ENCODE results near the gene OR6M1.

Gene OR6M1, protein sequence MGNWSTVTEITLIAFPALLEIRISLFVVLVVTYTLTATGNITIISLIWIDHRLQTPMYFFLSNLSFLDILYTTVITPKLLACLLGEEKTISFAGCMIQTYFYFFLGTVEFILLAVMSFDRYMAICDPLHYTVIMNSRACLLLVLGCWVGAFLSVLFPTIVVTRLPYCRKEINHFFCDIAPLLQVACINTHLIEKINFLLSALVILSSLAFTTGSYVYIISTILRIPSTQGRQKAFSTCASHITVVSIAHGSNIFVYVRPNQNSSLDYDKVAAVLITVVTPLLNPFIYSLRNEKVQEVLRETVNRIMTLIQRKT

GRCh38 chr11:123806249-123806648 is at the start of gene OR6M1:
TSS of gene OR6M1 (minus strand) at chr11:123806349. CDS start at chr11:123806349, 0 bp downstream.
- DNase-seq = no peak

DNA sequence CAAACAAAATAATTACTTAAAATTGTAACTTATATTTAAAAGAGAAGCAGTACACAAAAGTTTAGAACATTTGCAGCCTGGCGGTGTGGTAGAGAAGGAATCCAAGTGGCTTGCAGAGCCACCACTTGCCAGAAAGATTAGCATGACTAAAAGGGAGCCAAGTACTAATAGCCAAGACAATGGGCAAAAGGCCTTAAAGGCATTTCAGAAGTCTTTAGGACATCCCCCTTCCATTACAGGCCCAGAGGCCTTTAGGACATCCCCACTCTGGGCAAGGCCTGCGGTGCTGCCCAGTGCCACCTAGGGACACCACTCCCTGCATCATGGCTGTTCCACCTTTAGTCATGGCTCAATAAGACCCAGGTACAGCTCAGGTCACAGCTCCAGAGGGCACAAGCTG is 46.9 kb upstream of the OR6M1 start:
- no peak for DNase-seq

DNA sequence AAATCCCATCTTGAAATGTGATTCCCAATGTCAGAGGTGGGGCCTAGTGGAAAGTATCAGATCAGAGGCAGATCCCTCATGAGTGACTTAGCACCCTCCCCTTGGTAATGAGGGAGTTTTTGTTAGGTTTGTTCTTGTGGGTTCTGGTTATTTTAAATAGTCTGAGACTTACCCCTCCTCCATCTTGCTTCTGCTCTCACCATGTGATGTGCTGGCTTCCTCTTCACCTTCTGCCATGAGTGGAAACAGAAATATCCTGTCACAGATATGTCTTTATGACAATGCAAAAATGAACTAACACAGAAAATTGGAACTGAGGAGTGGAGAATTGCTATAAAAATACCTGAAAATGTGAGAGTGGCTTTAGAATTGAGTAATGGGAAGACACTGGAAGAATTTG is 46.2 kb upstream of the OR6M1 start:
- DNase-seq = no peak

GRCh38 chr11:123851110-123851509 is 45.0 kb upstream of the OR6M1 start:
- no peak for DNase-seq

- DNase-seq = no peak
Measured at GRCh38 chr11:123841174-123841573, 35.0 kb upstream of the OR6M1 start.

DNA sequence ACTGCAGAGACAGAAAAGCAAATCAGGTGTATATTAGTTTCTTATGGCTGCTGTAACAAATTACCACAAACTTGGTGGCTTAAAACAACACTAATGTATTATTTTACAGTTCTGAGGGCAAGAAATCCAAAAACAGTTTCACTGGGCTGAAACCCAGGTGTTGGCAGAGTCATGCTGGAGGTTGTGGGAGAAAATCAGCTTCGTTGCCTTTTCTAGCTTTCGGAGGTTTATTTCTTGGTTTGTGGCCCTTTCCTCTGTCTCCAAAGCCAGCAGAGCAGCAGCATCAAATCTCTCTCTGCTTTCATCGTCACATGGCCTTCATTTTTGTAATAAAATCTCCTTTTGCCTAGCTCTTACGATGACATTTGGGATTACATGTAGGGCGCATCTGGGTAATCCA is 33.0 kb upstream of the OR6M1 start:
- DNase-seq = no peak

GRCh38 chr11:123838659-123839058 is 32.5 kb upstream of the OR6M1 start:
- no peak for DNase-seq

- DNase-seq = no peak
Measured at GRCh38 chr11:123838199-123838598, 32.0 kb upstream of the OR6M1 start.

DNA sequence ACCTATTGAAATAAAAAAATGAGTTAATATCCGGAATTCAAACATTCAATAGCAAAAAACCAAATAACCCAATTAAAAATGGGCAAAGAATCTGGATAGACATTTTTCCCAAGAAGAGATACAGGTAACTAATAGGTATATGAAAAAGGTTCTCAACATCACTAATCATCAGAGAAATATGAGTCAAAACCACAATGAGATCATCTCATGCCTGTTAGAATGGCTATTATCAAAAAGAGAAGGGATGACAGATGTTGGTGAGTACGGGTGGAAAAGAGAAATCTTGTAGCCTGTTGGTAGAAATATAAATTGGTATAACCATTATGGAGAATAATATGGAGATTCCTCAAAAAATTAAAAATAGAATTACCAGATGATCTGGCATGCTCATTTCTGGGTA is 26.9 kb upstream of the OR6M1 start:
- no peak for DNase-seq

DNA sequence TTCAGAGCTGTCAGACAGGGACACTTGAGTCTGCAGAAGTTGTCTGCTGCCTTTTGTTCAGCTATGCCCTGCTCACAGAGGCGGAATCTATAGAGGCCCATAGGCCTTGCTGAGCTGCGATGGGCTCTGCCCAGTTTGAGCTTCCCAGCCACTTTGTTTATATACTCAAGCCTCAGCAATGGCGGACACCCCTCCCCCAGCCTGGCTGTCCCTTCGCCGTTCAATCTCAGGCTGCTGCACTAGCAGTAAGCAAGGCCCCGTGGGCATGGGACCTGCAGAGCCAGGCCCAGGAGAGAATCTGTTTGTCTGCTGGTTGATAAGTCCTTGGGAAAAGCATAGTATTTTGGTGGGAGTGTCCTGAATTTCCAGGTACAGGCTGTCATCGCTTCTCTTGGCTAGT is 23.6 kb upstream of the OR6M1 start:
- DNase-seq = no peak

DNA sequence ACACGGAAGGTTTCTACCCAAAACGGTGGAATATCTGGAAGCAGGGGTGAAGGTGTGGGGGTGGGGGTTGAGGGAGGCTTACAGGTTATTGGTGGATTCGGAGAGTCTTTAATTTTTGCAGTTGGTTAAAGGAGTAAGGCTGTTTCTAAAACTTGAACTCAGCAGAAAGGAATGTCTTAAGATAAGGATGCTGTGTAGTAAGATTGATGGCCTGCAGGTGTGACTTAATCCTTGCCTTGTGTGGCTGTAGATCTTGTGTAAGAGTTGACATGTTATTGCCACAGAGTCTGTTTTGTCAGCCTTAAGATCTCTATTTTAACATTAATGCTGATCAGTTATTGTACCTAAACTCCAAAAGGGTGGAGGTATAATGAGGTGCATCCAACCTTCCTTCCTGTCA is 16.4 kb upstream of the OR6M1 start:
- no peak for DNase-seq

DNA sequence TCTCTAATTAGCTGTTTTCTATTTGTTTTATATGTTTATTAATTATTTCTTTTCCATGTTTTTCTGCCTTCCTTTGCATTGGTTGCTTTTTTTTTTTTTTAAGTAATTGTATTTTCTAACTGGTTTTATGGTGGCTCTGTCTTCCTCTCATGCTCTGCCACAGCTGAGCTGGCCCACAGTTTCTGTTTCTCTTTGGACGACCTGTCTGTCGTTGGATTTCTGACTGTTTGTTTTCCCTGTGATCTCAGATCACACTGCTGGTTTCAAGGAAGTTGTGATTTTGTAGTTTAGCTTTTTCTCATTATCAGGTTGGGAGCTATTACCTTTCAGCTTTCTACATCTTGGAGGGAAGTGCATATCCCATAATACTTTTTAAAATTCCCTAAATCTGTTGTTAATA is 15.9 kb upstream of the OR6M1 start:
- no peak for DNase-seq

DNA sequence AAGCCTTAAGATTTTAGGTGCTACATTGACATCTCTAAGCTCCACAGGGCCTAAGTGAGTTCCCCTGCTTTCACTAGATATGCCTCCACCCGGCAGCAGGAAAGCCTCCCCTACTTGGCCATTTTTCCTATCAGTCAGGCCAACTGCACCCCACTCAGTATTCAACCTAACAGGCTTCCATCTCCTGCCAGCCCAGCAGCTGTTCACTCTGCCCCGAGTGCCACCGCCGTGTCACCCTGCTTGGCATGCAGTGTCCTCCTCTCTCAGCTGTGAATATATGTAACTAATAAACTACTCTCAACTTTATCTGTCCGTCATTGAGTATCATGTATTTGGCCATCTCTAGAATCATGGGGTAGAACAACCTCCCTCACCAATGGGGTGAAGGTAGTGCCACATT is 9.0 kb upstream of the OR6M1 start:
- no peak for DNase-seq

DNA sequence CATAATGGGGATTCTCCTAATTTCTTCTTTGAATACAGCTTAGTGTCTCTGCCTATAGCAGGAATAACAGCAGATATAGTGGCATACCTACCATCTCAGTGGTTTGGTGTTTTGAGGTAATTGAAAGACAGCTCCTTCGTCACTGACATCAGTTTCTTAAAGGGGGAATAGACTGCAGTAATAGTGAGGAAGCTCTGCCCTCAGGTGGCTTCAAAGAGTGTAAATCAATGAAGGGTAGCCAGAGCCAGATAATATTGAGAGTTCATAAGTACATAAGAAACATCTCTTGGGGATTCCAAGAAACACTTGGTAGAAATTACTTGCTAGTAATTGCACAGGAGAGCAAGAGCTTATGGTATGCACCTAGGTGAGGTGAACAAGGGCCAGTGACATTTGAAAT is 4.4 kb downstream of the OR6M1 start:
- no peak for DNase-seq

GRCh38 chr11:123800036-123800435 is 6.1 kb downstream of the OR6M1 start:
- no peak for DNase-seq

- no peak for DNase-seq
Measured at GRCh38 chr11:123799438-123799837, 6.7 kb downstream of the OR6M1 start.

DNA sequence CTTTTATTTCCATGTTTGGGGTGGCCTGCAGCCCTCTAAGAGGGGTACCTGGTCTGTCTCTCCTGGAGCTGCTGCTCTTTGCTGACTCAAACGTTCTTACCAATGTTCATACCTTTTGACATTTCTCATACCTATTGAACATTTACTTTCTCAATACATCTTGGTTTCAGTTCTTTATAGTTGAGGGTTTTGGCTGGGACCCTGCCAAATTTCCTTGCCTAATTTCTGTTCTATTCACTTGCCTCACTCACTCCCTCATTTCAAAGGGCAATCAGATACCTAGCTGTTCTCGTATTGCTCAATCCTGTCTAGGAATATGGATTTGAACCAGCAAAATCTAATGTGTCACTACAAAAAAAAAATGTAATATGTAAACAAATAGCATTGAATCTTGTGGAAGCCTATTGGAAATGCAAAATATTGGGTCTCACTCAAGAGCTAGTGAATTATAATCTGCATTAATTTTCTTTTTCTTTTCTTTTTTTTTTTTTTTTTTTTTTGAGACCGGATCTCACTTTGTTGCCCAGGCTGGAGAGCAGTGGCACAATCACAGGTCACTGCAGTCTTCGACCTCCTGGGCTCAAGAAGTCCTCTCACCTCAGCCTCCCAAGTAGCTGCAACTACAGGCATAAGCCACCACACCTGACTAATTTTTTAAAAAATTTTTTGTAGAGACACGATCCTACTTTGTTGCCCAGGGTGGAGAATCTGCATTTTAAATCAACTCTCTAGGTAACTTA is 7.5 kb downstream of the OR6M1 start:
- DNase-seq = no peak

- no peak for DNase-seq
Measured at GRCh38 chr11:123798079-123798478, 8.1 kb downstream of the OR6M1 start.

GRCh38 chr11:123797541-123797940 is 8.6 kb downstream of the OR6M1 start:
- DNase-seq = no peak

DNA sequence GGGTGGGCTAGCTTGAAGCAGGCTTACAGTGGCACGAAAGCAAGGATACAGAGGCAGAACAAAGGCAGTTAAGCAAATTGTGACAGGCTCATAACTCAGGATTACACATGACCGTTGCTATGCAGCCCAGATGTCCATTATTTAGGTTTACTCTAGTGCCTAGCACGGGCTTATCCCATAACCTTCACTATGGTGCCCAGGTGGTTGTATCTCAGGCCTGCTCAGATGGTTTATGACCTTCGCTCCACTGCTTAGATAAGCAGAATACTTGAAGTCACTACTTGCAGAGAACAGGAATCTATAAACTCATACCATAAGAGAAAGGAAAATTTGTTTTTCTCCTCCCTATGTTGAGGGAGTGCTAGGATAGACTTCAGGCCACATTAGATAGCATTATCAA is 9.0 kb downstream of the OR6M1 start:
- no peak for DNase-seq

- no peak for DNase-seq
Measured at GRCh38 chr11:123796226-123796625, 9.9 kb downstream of the OR6M1 start.

GRCh38 chr11:123783536-123783935 is 22.6 kb downstream of the OR6M1 start:
- no peak for DNase-seq

GRCh38 chr11:123778511-123778910 is 27.6 kb downstream of the OR6M1 start:
- DNase-seq = no peak

DNA sequence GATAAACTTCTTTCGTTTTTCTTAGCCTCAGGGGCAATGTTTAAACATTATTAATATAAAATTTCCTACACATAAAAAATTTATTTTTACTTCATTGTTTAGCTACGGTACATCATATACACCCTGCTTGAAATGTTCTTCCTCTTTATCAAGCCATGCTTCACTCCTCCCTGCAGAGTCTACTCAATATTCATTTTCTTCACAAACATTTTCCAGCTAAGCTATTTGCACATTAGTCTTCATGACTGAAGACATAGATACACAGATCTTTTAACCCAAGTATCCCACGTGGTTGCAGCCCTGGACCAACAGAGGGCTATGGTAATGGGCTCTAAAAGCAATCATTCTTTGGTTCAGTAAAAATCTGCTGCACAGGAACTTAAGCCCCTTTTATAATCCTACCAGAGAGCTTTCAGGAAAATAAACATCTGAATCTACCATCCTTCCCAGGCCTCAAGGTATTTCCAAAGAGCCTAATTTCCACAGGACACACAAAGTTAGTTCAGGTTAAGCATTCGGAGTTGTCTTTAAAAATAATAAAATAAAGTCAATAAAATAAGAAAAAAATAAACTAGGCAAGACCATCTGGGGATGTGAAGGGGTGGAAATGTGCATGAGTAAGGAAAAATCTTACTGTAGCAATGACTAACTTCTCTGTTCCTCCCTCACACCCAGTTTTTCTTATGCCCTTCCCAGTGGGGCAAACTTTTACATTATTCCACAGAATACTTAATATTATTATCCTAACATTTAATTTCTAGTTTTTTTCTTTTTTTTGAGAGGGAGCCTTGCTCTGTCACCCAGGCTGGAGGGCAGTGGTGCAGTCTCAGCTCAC is 30.2 kb downstream of the OR6M1 start:
- DNase-seq = no peak

Measured in T1000 (cell line).